Osteocyte (in vitro differentiated cells): Measurements from ENCODE around the gene PIBF1. TPM values are rescaled to one million over a fixed set of nuclear protein-coding genes. Genes with fewer than 3 reads are reported as not detected.

Source experiments
- DNase-seq: peaks from one replicate; pipeline ENCODE4 v3.0.0; 2021; ENCODE audit warnings: mixed read lengths; ENCODE audit not compliant: unreplicated experiment; ENCODE audit errors: extremely low spot score
- H3K27ac Mint-ChIP-seq: one replicate; pipeline ENCODE4 v1.8.0; 2021; ENCODE audit warnings: mild to moderate bottlenecking, mixed read lengths; ENCODE audit not compliant: unreplicated experiment
- H3K27me3 Mint-ChIP-seq: one replicate; pipeline ENCODE4 v1.8.0; 2021; ENCODE audit warnings: mixed read lengths; ENCODE audit not compliant: unreplicated experiment
- H3K36me3 Mint-ChIP-seq: one replicate; pipeline ENCODE4 v1.8.0; 2021; ENCODE audit warnings: mixed read lengths; ENCODE audit not compliant: unreplicated experiment
- H3K4me1 Mint-ChIP-seq: one replicate; pipeline ENCODE4 v1.8.0; 2021; ENCODE audit warnings: mixed read lengths; ENCODE audit not compliant: unreplicated experiment
- H3K4me3 Mint-ChIP-seq: one replicate; pipeline ENCODE4 v1.8.0; 2021; ENCODE audit warnings: mild to moderate bottlenecking, moderate library complexity, mixed read lengths; ENCODE audit not compliant: unreplicated experiment
- H3K9me3 Mint-ChIP-seq: one replicate; pipeline ENCODE4 v1.8.0; 2021; ENCODE audit warnings: mixed read lengths; ENCODE audit not compliant: unreplicated experiment
- CTCF ChIP-seq: fragments of 200-600 bp; sonication (generic); IDR thresholded peaks from 2 replicates; pipeline ENCODE4 v1.5.0; 2021; ENCODE audit warnings: antibody characterized with exemption, mild to moderate bottlenecking, moderate library complexity
- total RNA-seq: library from RNA; stranded (reverse); gene quantifications from 2 replicates; pipeline ENCODE4 v1.2.1, GENCODE V29; 2021

PIBF1 gene
- total RNA-seq, 1 donor from 2014 or later: 22.6 TPM

- H3K27me3 Mint-ChIP-seq: peaks cover 8% of the 10 kb centered on the region
- no peak overlapping the region for H3K4me3 Mint-ChIP-seq
- H3K4me1 Mint-ChIP-seq: peaks cover 19% of the 10 kb centered on the region
Measured at GRCh38 chr13:73061876-73062275, 279.9 kb downstream of the PIBF1 start.

GRCh38 chr13:73062468-73062867 lies 280.5 kb downstream of the PIBF1 start:
- peaks cover 3% of the 10 kb centered on the region for H3K27me3 Mint-ChIP-seq
- peaks cover 19% of the 10 kb centered on the region for H3K4me1 Mint-ChIP-seq
- no peaks in the 10 kb centered on the region for H3K9me3 Mint-ChIP-seq
- H3K36me3 Mint-ChIP-seq: peaks cover 3% of the 10 kb centered on the region
- no peak for TF ChIP-seq CTCF
- no peak overlapping the region for H3K27ac Mint-ChIP-seq
- DNase-seq: no peak
- H3K4me3 Mint-ChIP-seq: no peak overlapping the region

More at GRCh38 chr13:73061876-73062275, 279.9 kb downstream of the PIBF1 start:
- Mint-ChIP-seq H3K9me3 (no peaks in the 10 kb centered on the region), H3K36me3 (peaks cover 3% of the 10 kb centered on the region), H3K27ac (no peak overlapping the region)
- no peak for DNase-seq
- no peak for TF ChIP-seq CTCF

- Mint-ChIP-seq H3K27me3 (no peaks in the 10 kb centered on the region), H3K9me3 (no peaks in the 10 kb centered on the region), H3K36me3 (peaks cover 3% of the 10 kb centered on the region), H3K4me3 (no peak overlapping the region), H3K27ac (no peak overlapping the region), H3K4me1 (peaks cover 17% of the 10 kb centered on the region)
- no peak for DNase-seq
- TF ChIP-seq CTCF: no peak
Measured at GRCh38 chr13:73063166-73063565, 281.2 kb downstream of the PIBF1 start.

- peaks cover 3% of the 10 kb centered on the region for H3K36me3 Mint-ChIP-seq
- no peak for TF ChIP-seq CTCF
- no peak overlapping the region for H3K4me3 Mint-ChIP-seq
- DNase-seq: no peak
- H3K4me1 Mint-ChIP-seq: peaks cover 11% of the 10 kb centered on the region
- H3K27ac Mint-ChIP-seq: no peak overlapping the region
- H3K27me3 Mint-ChIP-seq: no peaks in the 10 kb centered on the region
- H3K9me3 Mint-ChIP-seq: no peaks in the 10 kb centered on the region
Measured at GRCh38 chr13:73065036-73065435, 283.1 kb downstream of the PIBF1 start.

- H3K4me1 Mint-ChIP-seq: peaks cover 4% of the 10 kb centered on the region
- no peak overlapping the region for H3K27ac Mint-ChIP-seq
- DNase-seq: no peak
- TF ChIP-seq CTCF: no peak
- H3K4me3 Mint-ChIP-seq: no peak overlapping the region
- H3K36me3 Mint-ChIP-seq: peaks cover 3% of the 10 kb centered on the region
- H3K27me3 Mint-ChIP-seq: no peaks in the 10 kb centered on the region
- no peaks in the 10 kb centered on the region for H3K9me3 Mint-ChIP-seq
Measured at GRCh38 chr13:73065665-73066340, 283.9 kb downstream of the PIBF1 start.

Other genes starting within 250 kb of the PIBF1 start
- gene MZT1, start 54.5 kb upstream of the PIBF1 start, total RNA-seq: 8.5 and 8.7 TPM in 2 replicates
- gene BORA, start 54.2 kb upstream of the PIBF1 start, total RNA-seq: 2.0 and 3.3 TPM in 2 replicates
- 30.8 and 31.6 TPM in 2 replicates for gene DIS3, start 233 bp upstream of the PIBF1 start, total RNA-seq